DMS79 (cell line): ENCODE data around the gene TMEM184A.

ENCODE experiments used
- DNase-seq: peaks from one replicate; lab custom pipeline; 2025; lab: John Stamatoyannopoulos, UW

The TMEM184A gene

DNA sequence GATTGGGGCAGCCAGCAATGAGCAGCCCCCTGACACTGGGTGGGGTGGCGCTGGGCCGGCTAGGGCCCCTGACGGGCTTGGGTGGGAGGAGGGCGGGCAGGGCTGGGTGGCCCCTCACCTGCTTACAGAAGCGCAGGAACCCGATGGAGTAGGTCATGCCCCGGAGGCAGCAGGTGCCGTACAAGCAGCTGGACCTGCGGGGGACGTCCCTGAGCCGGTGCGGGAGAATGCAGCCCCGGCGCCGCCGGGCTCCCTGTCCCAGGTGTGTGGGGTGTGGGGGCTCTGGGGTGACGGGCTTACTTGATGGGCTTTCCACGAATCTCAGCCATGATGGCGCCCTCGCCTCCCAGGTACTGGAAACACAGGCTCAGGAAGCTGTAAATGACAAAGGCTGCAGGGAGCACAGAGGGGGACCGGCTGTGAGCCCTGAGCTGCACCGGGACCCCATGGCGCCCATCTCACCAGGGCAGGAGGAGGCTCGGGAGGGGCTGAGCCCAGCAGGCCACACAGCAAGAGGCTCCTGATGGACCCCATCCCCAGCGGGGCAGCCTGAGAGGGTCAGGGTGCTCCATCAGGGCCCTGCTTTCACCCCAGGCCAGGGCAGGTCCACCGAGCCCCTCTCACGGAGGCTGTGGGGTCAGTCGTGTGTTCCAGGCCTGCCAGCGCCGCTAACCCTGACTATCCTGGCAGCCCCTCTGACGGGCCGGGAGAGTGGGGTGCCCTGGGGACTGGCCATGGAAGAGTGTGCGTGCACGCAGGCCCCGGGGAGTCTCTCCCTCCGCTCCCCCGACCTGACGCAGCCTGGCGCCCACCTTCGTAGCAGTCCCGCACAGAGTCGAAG lies 5.8 kb downstream of the TMEM184A start:
- DNase-seq: no peak

DNA sequence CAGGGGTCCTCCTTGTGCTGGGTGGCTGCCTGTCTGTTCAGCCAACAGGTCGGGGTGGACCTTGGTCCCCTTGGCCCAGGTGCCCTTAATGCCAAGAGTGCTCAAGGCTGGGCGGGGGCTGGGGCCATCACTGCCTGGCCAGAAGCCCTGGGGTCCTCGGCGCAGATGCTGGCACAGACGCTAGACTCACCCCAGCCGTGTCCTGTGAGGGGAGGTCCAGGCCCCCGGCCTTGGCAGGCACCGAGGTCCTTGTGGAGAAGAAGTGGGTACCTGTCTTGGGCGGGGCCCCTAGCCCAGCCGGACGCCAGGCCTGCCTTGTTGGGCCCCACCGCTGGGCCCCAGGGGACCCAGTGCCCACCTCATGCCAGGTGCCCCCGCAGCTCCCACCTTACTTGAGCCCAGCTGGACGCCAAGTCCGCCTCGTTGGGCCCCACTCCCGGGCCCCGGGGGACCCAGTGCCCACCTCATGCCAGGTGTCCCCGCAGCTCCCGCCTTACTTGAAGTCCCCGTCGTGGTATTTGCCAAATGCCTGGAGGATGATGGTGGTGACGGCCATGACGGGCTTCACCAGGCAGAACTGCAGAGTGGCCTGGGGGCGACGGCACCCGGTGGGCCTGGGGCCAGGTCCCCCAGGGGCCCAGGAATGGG lies 6.5 kb downstream of the TMEM184A start:
- no peak for DNase-seq

DNA sequence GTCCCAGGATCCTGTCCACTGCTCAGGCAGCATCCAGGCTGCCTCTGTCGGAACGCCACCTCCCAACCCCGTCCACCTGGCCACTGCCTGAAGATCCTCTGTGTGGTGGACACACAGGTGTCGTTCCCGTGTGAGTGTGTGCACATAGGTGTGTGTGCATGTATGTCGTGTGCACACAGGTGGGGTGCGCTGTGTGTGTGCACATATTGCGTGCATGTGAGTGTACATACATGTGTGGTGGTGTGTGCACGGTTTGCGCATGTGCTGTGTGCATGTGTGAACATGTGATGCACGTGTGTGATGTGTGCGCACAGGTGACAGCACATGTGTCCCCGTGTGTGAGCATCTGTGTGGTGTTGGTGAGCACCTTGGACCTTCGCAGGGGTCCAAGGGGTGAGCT lies 7.1 kb downstream of the TMEM184A start:
- DNase-seq: no peak

DNA sequence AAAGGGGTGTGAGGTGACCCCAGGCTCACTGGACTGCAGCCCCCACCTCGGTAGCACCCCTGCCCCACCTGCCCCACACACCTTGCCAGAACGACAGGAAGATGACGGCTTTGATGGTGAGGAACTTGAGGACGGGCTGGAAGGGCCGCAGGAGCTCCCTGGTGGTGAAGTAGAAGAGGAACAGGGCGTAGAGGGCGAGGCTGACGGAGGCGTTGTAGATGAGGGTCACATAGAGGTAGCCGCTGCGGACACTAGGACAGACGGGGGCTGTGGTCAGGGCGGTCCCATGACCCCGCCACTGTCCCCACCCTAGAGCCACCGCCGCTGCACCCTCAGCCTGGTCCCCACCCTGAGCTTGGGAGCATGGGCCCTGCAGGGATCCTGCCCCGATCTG lies 7.6 kb downstream of the TMEM184A start:
- no peak for DNase-seq

DNA sequence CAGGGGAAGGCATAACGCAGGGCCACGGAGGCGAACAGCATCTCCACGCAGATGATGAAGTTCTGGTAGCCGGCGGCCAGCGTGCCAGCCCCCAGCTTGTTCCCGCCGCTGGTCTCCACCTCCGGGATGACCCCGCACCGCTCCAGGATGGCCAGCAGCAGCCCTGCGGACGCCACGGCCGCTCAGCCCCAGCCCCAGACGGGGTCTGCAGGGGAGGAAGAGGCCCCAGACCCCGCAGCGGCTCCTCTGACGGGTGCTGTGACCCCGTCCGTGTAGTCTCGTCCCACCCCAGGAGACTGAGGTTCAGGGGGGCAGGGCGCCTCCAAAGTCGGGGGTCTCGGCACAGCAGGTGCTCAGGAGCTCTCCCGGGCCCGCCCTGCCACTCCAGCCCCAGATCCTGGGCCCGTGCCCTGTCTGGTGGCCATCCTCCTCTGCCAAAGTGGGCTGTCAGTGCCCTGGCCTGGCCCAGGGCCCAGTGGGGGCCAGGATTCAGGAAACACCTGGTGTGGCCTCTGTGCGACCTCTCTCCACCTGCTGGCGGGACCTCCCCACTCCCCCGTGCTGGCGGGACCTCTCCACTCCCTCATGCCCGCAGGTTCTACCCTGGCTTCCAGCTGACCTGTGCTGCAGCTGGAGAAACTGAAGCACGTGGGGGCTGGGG lies 8.1 kb downstream of the TMEM184A start:
- DNase-seq: no peak

DNA sequence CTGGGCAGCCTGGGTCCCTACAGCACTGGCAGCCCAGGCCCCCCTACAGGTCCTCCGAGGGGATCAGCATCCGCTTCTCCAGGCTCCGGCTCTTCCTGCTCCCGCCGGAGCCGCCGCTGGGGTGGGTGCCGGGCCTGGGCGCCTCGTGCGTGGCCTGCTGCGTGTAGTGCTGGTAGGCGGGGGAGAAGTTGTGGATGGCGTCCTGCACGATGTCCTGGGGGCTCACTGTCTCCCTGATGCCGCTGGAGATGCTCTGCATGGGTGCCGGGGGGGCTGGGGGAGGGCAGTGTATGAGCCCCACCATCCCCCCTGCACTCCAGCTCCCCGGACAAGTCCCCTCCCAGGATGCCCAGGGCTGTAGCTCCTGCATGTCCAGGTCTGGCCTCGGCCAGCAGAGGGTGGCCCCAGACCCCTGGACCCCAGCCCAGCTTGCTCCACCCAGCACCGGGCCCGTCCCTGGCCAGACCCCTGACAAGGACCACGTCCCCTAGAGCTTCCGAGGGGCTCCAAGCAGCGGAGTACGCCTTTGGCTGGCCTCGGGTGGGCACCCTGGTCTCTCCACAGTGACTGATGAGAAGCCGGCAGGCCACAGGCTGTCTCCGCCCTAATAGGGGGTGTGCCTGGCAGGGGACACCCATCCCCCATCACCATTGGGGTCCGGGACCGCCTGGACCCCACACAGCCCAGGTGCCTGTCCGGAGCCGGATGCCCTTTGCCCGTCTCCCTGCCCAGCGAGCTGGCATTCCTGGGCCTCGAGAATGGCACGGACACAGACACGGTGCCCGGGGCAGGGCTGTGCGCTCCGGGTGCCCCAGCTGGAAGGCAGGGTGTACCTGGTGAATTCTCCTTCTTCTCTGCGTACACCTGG lies 8.9 kb downstream of the TMEM184A start:
- DNase-seq: no peak

DNA sequence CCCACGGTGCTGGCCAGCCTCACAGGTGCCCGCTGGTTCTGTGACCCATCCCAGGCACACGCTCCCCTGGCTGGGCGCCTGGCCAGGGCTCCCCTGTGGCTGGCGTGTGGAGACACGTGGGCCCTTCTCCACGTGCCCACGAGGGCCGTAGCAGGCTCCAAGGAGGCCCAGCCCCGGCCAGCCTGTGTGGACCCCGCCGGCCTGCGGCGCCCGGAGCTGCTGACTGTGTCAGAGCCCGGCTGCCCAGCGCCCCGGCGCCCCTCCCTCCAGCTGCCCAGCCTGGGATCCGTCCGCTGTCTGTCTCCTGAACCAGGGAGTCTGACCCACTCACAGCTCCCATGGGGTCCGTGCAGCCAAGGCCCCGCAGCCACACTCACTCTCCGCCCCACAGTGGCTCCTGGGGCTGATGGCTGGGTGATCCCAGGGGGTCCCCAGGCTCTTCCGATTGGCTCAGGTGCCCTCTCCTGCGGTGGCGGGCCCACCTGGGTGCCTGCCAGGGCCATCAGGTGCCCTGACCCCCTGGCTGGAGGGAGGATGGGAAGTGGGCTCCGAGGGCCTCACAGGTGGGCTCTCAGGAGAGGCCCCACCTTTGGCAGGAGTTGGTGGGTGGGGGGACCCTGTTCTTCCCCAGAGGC lies 9.6 kb downstream of the TMEM184A start:
- DNase-seq: no peak

DNA sequence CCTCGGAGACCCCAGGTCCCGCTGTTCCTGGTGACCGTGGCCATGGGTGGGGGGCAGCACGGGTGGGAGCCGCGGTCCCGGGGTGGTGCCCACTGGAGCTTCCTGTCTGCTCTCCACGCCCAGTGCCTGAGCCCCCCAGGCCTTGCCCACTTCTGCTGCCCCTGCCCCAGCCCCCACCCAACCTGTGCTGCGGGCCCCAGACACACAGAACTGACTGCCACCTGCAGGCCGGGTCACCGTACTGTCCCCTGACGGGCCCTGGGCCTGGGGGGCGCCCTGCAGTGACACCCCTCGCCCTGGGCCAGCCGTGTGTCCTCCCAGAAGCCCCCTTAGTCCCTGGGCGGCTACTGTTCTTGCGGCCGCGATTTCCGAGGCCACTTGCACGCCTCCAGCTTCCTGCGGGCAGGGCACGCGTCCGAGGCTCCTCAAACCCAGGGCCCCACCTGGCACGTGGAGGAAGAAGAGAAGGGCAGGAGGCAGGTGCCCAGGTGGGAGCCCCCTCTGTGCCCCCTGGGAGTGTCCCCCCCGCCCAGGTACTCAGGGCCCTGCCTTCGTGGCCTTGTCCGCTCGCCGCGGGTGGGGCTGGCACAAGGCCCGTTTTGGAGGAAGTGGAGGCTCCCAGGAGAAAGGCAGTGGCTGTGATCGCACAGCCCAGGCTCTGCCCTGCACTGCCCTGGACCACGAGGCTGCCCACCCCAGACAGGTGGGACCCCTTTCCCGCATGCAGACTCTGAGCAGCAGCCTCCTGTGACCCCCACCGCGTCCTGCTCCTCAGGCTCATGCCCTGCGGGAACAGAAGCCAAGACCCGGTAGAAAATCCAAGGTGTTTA lies 10.4 kb downstream of the TMEM184A start:
- DNase-seq: no peak

DNA sequence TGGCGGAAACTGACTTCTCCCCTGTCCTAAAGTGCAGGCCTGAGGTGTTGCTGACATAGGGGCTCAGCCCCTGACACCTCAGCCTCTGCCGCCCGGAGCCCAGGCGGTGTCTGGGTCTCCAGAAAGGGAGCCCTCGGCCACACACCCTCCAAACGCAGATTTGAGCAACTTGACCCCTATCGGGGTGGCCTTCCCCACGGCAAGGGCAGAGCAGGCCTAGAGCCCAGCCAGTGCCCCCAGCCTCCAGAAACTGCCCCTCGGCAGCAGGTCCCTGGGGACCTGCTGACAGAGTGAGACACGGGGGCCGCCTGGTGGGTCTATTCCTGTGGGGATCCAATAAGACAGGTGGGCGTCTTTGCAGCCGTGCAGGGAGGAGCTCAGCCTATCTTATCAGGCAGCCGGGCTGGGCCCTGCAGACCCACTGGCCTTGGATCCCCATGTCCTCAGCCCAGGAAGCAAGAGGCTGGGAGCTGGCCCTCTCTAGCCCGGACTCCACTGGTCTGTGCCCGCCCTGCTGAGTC lies 11.0 kb downstream of the TMEM184A start:
- DNase-seq: no peak

DNA sequence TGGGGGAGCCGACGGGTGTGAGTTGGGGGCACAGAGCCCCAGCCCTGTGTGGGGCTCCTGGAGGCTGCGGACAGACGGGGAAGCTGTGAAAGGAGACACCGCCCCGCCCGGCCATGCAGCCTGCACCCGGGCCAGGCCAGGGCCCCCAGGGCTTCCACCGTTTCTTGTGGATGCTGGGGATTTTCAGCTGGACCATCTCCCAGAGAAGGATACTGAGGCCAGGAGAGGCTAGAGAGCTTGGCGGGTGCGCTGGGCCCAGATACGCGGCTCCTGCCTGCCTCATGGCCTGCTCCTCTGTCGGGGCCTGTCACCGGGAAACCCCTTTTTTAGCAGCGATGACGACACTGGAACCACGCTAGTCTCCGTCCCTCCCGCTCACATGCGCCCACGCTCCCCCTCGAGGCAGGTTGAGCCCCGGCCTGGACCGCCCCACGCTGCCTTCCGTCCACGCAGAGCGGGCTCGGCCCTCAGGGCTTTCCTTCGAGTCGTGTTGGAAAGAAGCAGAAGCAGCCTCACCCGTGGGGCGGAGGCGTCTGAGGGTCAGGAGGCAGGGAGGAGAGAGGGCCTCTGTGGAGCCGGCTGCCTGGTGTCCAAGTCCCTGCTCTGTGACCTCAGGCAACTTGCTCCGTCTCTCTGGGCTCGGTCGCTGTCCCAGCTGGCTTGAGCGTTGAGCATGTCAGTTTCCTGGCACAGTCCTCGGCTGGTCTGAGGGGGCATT lies 11.7 kb downstream of the TMEM184A start:
- DNase-seq: no peak

DNA sequence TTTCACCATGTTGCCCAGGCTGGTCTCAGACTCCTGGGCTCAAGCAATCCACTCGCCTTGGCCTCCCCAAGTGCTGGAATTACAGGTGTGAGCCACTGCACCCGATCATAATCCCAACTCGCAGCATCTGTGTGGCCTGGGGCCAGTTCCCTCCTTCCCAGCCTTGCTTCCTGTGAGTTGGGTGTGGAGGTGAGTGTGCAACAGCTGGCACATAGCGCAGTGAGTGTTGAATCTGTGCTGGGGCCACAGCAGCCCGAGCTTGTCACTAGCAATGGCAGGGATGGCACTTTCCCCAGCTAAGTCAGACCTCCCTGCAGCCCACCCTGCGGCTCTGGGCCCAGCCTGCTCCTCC lies 12.2 kb downstream of the TMEM184A start:
- no peak for DNase-seq

DNA sequence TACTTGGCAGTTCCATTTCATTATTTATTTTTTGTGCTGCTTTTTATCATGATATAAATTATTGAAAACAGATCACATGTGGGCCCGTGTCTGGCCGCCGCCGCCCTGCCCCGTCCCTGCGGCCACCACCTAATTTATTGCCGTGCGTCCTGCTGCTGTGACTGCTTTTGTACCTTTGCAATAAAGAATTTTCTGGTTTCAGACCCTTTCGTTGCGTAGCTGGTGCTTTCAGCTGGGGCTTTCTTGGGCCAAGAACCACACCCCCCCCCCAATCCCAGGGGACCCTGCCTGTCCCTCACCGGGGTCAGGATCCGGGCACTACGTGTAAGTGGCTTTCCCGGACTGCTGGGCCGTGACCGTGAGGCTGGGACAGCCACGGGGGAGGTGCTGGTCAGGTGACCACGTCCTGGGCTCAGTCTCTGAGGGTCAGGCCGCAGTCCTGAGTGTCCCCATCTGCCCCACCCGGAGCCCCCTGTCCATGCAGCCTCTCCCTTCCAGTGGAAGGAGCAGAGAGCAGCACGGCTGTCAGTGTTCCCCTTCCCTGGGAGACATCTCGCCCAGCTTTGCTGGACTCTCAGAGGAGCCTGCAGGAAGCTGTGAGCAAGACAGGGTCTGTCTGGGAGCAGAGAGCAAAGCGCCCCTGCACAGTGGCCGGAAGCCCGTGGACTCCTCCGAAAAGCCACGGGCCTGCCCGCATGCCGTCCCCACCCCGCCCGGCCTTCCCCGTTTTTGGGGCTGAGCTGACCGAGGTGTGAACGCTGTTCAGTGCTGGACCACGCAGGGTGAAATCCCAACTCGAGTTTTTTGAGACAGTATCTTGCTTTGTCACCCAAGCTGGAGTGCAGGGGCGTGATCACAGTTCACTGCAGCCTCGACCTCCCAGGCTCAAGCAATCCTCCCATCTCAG lies 12.9 kb downstream of the TMEM184A start:
- no peak for DNase-seq

DNA sequence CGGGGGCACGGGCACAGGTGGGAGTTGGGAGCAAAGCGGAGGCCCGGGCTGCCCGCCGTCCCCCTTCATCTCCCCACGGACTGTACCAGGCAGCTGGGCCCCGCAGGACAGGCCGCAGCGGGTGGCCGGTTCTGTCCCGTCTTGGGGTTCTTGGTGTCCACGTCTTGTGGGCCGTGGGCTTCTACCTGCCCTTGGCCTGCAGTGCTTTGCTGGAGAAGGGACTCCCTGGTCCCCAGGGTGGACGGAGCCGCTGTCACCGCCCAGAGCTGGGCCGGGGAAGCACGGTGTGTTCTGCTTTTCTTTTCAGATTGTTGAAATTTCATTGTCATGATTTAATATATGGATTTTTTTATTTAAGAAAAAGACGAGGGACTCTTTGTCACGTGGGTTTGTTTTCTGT lies 13.7 kb downstream of the TMEM184A start:
- DNase-seq: no peak

DNA sequence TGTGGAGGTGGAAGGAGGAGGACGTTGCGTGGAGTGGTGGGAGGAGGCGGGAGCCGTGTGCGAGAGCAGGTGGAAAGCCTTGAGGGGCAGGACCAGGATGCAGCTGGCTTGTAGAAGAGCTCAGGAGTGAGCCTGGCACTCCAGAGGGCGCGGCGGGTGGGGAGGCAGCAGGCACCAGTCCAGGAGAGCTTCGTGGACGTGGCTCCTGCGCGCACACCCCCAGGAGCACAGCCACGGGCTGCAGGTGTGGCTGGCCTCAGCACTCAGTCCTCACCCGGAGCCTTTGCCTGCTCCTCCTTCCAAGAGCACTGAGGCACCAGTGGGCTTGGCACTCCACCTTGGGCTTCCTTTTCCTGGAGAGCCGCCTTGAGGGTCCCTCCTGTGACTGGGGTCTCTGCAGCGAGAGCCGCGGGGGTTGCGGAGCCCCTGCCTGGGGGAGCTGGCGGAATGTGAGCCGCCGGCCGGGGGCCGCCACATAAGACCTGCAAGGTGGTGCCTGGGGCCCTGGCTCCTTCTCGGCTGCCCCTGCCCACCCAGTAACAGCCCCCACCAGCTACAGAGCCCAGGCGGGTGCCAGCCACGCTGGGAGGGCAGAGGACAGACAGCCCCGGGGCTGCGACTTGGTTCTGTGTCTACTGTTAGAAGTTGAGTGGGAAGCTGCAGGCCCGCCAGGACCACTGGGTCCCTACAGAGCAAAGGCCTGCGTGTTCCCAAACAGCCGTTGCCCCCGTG lies 14.4 kb downstream of the TMEM184A start:
- no peak for DNase-seq

DNA sequence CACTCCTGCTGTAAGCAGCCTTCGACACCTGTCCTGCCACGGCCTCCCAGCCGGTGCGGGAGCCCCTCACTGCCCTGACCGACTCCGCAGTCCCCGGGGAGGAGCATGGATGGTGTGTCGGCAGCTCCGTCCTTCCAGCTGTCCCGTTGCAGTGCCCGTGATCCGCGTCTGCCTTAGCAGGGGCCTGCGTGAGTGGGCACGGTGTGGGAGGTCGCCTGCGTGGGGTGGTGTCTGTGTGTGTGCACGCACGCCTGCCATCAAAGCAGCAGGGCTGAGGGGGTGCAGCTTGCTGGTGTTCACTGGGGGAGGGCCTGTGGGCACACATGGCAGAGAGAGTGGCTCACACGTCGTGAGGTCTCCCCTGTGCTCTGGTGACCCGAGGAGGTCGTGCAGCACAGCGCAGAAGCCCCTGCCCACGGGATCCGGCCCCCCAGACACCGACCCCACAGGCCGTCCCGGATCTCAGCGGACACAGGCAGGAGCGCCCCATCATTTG lies 15.2 kb downstream of the TMEM184A start:
- DNase-seq: no peak

DNA sequence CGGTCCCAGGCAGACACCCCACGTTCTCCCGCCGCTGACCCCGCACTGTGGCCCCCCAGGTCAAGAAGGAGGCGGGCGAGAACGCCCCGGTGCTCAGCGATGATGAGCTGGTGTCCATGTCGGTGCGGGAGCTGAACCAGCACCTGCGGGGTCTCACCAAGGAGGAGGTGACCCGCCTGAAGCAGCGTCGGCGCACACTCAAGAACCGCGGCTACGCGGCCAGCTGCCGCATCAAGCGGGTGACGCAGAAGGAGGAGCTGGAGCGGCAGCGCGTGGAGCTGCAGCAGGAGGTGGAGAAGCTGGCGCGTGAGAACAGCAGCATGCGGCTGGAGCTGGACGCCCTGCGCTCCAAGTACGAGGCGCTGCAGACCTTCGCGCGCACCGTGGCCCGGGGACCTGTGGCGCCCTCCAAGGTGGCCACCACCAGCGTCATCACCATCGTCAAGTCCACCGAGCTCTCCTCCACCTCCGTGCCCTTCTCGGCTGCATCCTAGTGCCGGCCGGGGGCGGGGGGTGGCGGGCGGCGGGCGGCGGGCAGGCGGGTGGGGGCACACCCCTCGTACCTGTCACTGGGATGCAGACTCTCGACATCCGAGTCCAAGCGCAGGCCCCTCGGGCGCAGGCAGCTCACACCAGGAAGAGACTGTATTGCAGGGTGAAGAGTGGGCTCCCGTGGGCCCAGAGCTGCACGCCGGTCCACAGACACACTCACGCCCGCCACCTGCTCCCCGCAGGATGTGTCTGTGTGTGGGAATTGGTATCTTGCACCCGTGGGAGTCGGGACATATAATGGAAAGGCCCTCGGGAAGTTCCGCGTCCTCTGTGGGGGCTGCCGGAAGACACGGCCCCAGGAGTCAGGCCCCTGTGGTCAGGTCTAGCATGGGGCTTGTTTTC lies 15.9 kb downstream of the TMEM184A start:
- DNase-seq: no peak
